Spleen (tissue), 7 donors: ENCODE data around the gene TMEM117.

ENCODE experiments used
- CTCF ChIP-seq, 11 experiments: fragments of 200-600 bp in 7 of 11; fragments of 450-650 bp in 4 of 11; sonication (generic) in 4 of 11; IDR thresholded peaks in 8 of 11; conservative IDR thresholded peaks in 3 of 11; 1 replicate in 7 of 11; 2 replicates in 4 of 11; pipeline versions ENCODE4 v1.4.0 to v1.8.0; 2016 to 2021; ENCODE audit warnings: antibody characterized with exemption in 11 of 11, inconsistent platforms in 4 of 11, mild to moderate bottlenecking in 1 of 11
- POLR2A ChIP-seq, 3 donors: fragments of 450-650 bp; IDR thresholded peaks; one replicate each; pipeline ENCODE4 v1.5.1; 2017; ENCODE audit warnings: antibody characterized with exemption in 3 of 3, mild to moderate bottlenecking in 1 of 3
- donor health status: DM: no; HTN: no; CAD: no; lungs with moderate emphysema.
- donor health status: DM: no; HTN: no; CAD: no.
- donor health status: DM: no; HTN: no; CAD: no.

GRCh38 chr12:44158746-44159145 is 322.9 kb downstream of the TMEM117 start:
- TF ChIP-seq CTCF (IDR thresholded peaks at IDR 0.05 in 8 of 11, conservative IDR thresholded peaks at IDR 0.05 in 3 of 11) (no peak), POLR2A (IDR thresholded peaks at IDR 0.05) (no peak)
